ENCODE results near the gene FBXO38. TPM values are rescaled to one million over a fixed set of nuclear protein-coding genes. Genes with fewer than 3 reads are reported as not detected.
"Not testable (repeated sequence)": the region's sequence is repeated elsewhere in the genome, so short reads cannot be mapped to it uniquely, and the experiment has no call there.

FBXO38 gene
- total and polyA plus RNA-seq, 2 of the 13 experiments (the other 11 are each of a cell fraction or from before 2014, with no cell fraction given), result 24.8 to 35.9 TPM

- WGBS (ENCODE audit: low lambda C conversion rate), result 0% methylated on average over 1 of the region's 1 CpG
- Histone ChIP-seq H3K4me2 (ENCODE audit: low read depth, low read length) (no peak overlapping the region), H3K36me3 (replicated peaks in 1 of 2; ENCODE audit: control insufficient read depth in 1 of 2, insufficient read depth in 2 of 2, low read length in 2 of 2) (no peaks in the 10 kb centered on the region), H3K4me1 (ENCODE audit: insufficient read depth, low read length) (no peaks in the 10 kb centered on the region), H3K9ac (ENCODE audit: insufficient read depth, low read depth, low read length) (no peak overlapping the region), H2AFZ (ENCODE audit: low read length) (no peak overlapping the region), H3K9me3 (ENCODE audit: low read length) (no peaks in the 10 kb centered on the region), H4K20me1 (ENCODE audit: insufficient read depth, low read length) (no peaks in the 10 kb centered on the region), H3K27ac (ENCODE audit: extremely low read length, insufficient read depth, low read length) (no peak overlapping the region), H3K79me2 (ENCODE audit: insufficient read depth, low read length) (no peaks in the 10 kb centered on the region), H3K4me3 (replicated peaks in 1 of 3; ENCODE audit: insufficient read depth in 1 of 3, low read depth in 2 of 3, low read length in 3 of 3) (no peak overlapping the region), H3K27me3 (ENCODE audit: control insufficient read depth in 1 of 2, insufficient read depth in 2 of 2, low read length in 2 of 2) (no peaks in the 10 kb centered on the region)
- ChIA-PET CTCF (ENCODE audit: low intra/inter-chr PET ratio, low total read pairs) (no interaction called here), POLR2A (no interaction called here)
- in situ Hi-C loops (cut with HindIII; ENCODE audit: extremely low pct_ligation_motif_present, low pct_unique_long_range_greater_than_20kb), result no loop called here
- BruUV-seq (replicated peaks), result no TSS peak
- intact Hi-C loops (cut with micrococcal nuclease; ENCODE audit: unreplicated experiment), result no loop called here
- ATAC-seq (no peak), DNase-seq (ENCODE audit: low spot score) (no peak), FAIRE-seq (no peak)
- no peak for TF ChIP-seq ZNF883 (CRISPR knock-in tag; IDR thresholded peaks at IDR 0.05; ENCODE audit: not compliant biosample characterization)
- no peak for TF ChIP-seq SYNCRIP (IDR thresholded peaks at IDR 0.05; ENCODE audit: insufficient read depth, low read depth, low read length)
- no peak for TF ChIP-seq CHCHD3 (CRISPR knock-in tag; IDR thresholded peaks at IDR 0.05)
- TF ChIP-seq POLR2AphosphoS5 (IDR thresholded peaks at IDR 0.05; ENCODE audit: low read depth, low read length), result no peak
- no peak for TF ChIP-seq ZNF274 (CRISPR knock-in tag; IDR thresholded peaks at IDR 0.05)
- no peak for TF ChIP-seq ZNF878 (CRISPR knock-in tag; IDR thresholded peaks at IDR 0.05)
- TF ChIP-seq ZNF296 (CRISPR knock-in tag; conservative IDR thresholded peaks at IDR 0.05), result no peak
- no peak for TF ChIP-seq KLF11 (CRISPR knock-in tag; IDR thresholded peaks at IDR 0.05)
- no peak for TF ChIP-seq ZNF17 (CRISPR knock-in tag; IDR thresholded peaks at IDR 0.05)
- TF ChIP-seq HNRNPH1 (optimal IDR thresholded peaks at IDR 0.05; ENCODE audit: low read depth, low read length), result no peak
- TF ChIP-seq KDM4B (CRISPR knock-in tag; IDR thresholded peaks at IDR 0.05), result no peak
- TF ChIP-seq ZBTB2 (CRISPR knock-in tag; IDR thresholded peaks at IDR 0.05; ENCODE audit: low read depth), result no peak
- TF ChIP-seq SATB2 (CRISPR knock-in tag; IDR thresholded peaks at IDR 0.05), result no peak
- TF ChIP-seq ZC3H4 (CRISPR knock-in tag; IDR thresholded peaks at IDR 0.05; ENCODE audit: borderline replicate concordance), result no peak
- no peak for TF ChIP-seq ZNF619 (CRISPR knock-in tag; IDR thresholded peaks at IDR 0.05)
- TF ChIP-seq TFAP4 (IDR thresholded peaks at IDR 0.05; ENCODE audit: borderline replicate concordance, low read depth), result no peak
- no peak for TF ChIP-seq GATAD2A (CRISPR knock-in tag; IDR thresholded peaks at IDR 0.05)
- no peak for TF ChIP-seq TSC22D2 (CRISPR knock-in tag; IDR thresholded peaks at IDR 0.05; ENCODE audit: borderline replicate concordance)
Measured at GRCh38 chr5:148467958-148468357, 84.2 kb downstream of the FBXO38 start.

GRCh38 chr5:148468746-148469145 lies 85.0 kb downstream of the FBXO38 start:
- H3K79me2 ChIP-seq (ENCODE audit: insufficient read depth, low read length); H3K4me3 ChIP-seq (replicated peaks in 1 of 3; ENCODE audit: insufficient read depth in 1 of 3, low read depth in 2 of 3, low read length in 3 of 3); H3K4me2 ChIP-seq (ENCODE audit: low read depth, low read length); in situ Hi-C loops (cut with HindIII; ENCODE audit: extremely low pct_ligation_motif_present, low pct_unique_long_range_greater_than_20kb); FAIRE-seq; POLR2A ChIA-PET; DNase-seq (ENCODE audit: low spot score); H3K36me3 ChIP-seq (replicated peaks in 1 of 2; ENCODE audit: control insufficient read depth in 1 of 2, insufficient read depth in 2 of 2, low read length in 2 of 2); H3K27me3 ChIP-seq (ENCODE audit: control insufficient read depth in 1 of 2, insufficient read depth in 2 of 2, low read length in 2 of 2); intact Hi-C loops (cut with micrococcal nuclease; ENCODE audit: unreplicated experiment); H3K9me3 ChIP-seq (ENCODE audit: low read length); H4K20me1 ChIP-seq (ENCODE audit: insufficient read depth, low read length); CTCF ChIA-PET (ENCODE audit: low intra/inter-chr PET ratio, low total read pairs); H3K9ac ChIP-seq (ENCODE audit: insufficient read depth, low read depth, low read length); H3K4me1 ChIP-seq (ENCODE audit: insufficient read depth, low read length); BruUV-seq (replicated peaks); H3K27ac ChIP-seq (ENCODE audit: extremely low read length, insufficient read depth, low read length); H2AFZ ChIP-seq (ENCODE audit: low read length); ATAC-seq: not testable (repeated sequence)
- WGBS (ENCODE audit: low lambda C conversion rate), result 58% methylated on average over 5 of the region's 5 CpGs

Data from HepG2 (cell line).